GM21390 (cell line): Measurements from ENCODE around the gene CTNNA1.
"Not testable (repeated sequence)": the region's sequence is repeated elsewhere in the genome, so short reads cannot be mapped to it uniquely, and the experiment has no call there.

Experiments used
- ATAC-seq: cut with Tn5 transposase; IDR thresholded peaks from one replicate; pipeline ENCODE4 v1.9.1; 2021; ENCODE audit not compliant: unreplicated experiment

Gene CTNNA1

GRCh38 chr5:138725153-138725817 is 27.9 kb upstream of the CTNNA1 start:
- no peak for ATAC-seq

- ATAC-seq = no peak
Observed at GRCh38 chr5:138725818-138726416, 27.3 kb upstream of the CTNNA1 start.

GRCh38 chr5:138726848-138727247 is 26.4 kb upstream of the CTNNA1 start:
- ATAC-seq = no peak

GRCh38 chr5:138730496-138730895 is 22.7 kb upstream of the CTNNA1 start:
- not testable (repeated sequence) for ATAC-seq

- ATAC-seq = no peak
Observed at GRCh38 chr5:138732466-138732865, 20.8 kb upstream of the CTNNA1 start.

GRCh38 chr5:138732933-138733332 is 20.3 kb upstream of the CTNNA1 start:
- ATAC-seq = no peak

GRCh38 chr5:138733509-138733908 is 19.7 kb upstream of the CTNNA1 start:
- no peak for ATAC-seq

GRCh38 chr5:138736293-138736692 is 16.9 kb upstream of the CTNNA1 start:
- ATAC-seq = no peak

GRCh38 chr5:138737494-138738265 is 15.5 kb upstream of the CTNNA1 start:
- ATAC-seq = no peak

- no peak for ATAC-seq
Observed at GRCh38 chr5:138738399-138738798, 14.8 kb upstream of the CTNNA1 start.

GRCh38 chr5:138739938-138740337 is 13.3 kb upstream of the CTNNA1 start:
- ATAC-seq = no peak

- no peak for ATAC-seq
Observed at GRCh38 chr5:138743484-138743883, 9.7 kb upstream of the CTNNA1 start.

- no peak for ATAC-seq
Observed at GRCh38 chr5:138745268-138745667, 8.0 kb upstream of the CTNNA1 start.

GRCh38 chr5:138748630-138749081 is 4.6 kb upstream of the CTNNA1 start:
- no peak for ATAC-seq

- not testable (repeated sequence) for ATAC-seq
Observed at GRCh38 chr5:138751344-138751743, 1.9 kb upstream of the CTNNA1 start.

GRCh38 chr5:138752341-138752950 is 779 bp upstream of the CTNNA1 start:
- no peak for ATAC-seq

- ATAC-seq = no peak
Observed at GRCh38 chr5:138753794-138754698, 821 bp downstream of the CTNNA1 start.

GRCh38 chr5:138754699-138755057 is 1.5 kb downstream of the CTNNA1 start:
- ATAC-seq = no peak

GRCh38 chr5:138755084-138755748 is 2.0 kb downstream of the CTNNA1 start:
- no peak for ATAC-seq
